ENCODE data around the gene GBGT1.

Gene GBGT1

GRCh38 chr9:133111808-133112662 is 51.7 kb downstream of the GBGT1 start:
- Histone ChIP-seq H3K36me3 (ENCODE audit: control insufficient read depth, low read depth, low read length) (peaks cover 11% of the 10 kb centered on the region), H3K27ac (ENCODE audit: low read length) (no peak overlapping the region), H3K4me3 (ENCODE audit: low read length) (no peak overlapping the region), H3K27me3 (ENCODE audit: control insufficient read depth, insufficient read depth, low read length) (peaks cover 10% of the 10 kb centered on the region), H3K4me1 (ENCODE audit: control insufficient read depth, low read depth, low read length) (no peaks in the 10 kb centered on the region), H3K9me3 (ENCODE audit: control insufficient read depth, low read depth, low read length) (no peaks in the 10 kb centered on the region), H3K9ac (ENCODE audit: low read length) (no peak overlapping the region)

- H3K27ac ChIP-seq (ENCODE audit: low read length), result no peak overlapping the region
- H3K4me3 ChIP-seq (ENCODE audit: low read length), result no peak overlapping the region
- no peaks in the 10 kb centered on the region for H3K9me3 ChIP-seq (ENCODE audit: control insufficient read depth, low read depth, low read length)
- peaks cover 5% of the 10 kb centered on the region for H3K27me3 ChIP-seq (ENCODE audit: control insufficient read depth, insufficient read depth, low read length)
- H3K36me3 ChIP-seq (ENCODE audit: control insufficient read depth, low read depth, low read length), result peaks cover 17% of the 10 kb centered on the region
- H3K4me1 ChIP-seq (ENCODE audit: control insufficient read depth, low read depth, low read length), result no peaks in the 10 kb centered on the region
- no peak overlapping the region for H3K9ac ChIP-seq (ENCODE audit: low read length)
Observed at GRCh38 chr9:133109931-133110650, 53.6 kb downstream of the GBGT1 start.

GRCh38 chr9:133108794-133109641 is 54.7 kb downstream of the GBGT1 start:
- Histone ChIP-seq H3K27ac (ENCODE audit: low read length) (no peak overlapping the region), H3K36me3 (ENCODE audit: control insufficient read depth, low read depth, low read length) (peaks cover 17% of the 10 kb centered on the region), H3K9ac (ENCODE audit: low read length) (no peak overlapping the region), H3K4me1 (ENCODE audit: control insufficient read depth, low read depth, low read length) (no peaks in the 10 kb centered on the region), H3K9me3 (ENCODE audit: control insufficient read depth, low read depth, low read length) (no peaks in the 10 kb centered on the region), H3K4me3 (ENCODE audit: low read length) (no peak overlapping the region), H3K27me3 (ENCODE audit: control insufficient read depth, insufficient read depth, low read length) (no peaks in the 10 kb centered on the region)

GRCh38 chr9:133107961-133108793 is 55.5 kb downstream of the GBGT1 start:
- no peak overlapping the region for H3K27ac ChIP-seq (ENCODE audit: low read length)
- no peaks in the 10 kb centered on the region for H3K4me1 ChIP-seq (ENCODE audit: control insufficient read depth, low read depth, low read length)
- no peak overlapping the region for H3K9ac ChIP-seq (ENCODE audit: low read length)
- no peak overlapping the region for H3K4me3 ChIP-seq (ENCODE audit: low read length)
- H3K27me3 ChIP-seq (ENCODE audit: control insufficient read depth, insufficient read depth, low read length), result no peaks in the 10 kb centered on the region
- no peaks in the 10 kb centered on the region for H3K9me3 ChIP-seq (ENCODE audit: control insufficient read depth, low read depth, low read length)
- peaks cover 17% of the 10 kb centered on the region for H3K36me3 ChIP-seq (ENCODE audit: control insufficient read depth, low read depth, low read length)

- no peaks in the 10 kb centered on the region for H3K4me1 ChIP-seq (ENCODE audit: control insufficient read depth, low read depth, low read length)
- no peaks in the 10 kb centered on the region for H3K27me3 ChIP-seq (ENCODE audit: control insufficient read depth, insufficient read depth, low read length)
- peaks cover 20% of the 10 kb centered on the region for H3K36me3 ChIP-seq (ENCODE audit: control insufficient read depth, low read depth, low read length)
- H3K9ac ChIP-seq (ENCODE audit: low read length), result no peak overlapping the region
- H3K27ac ChIP-seq (ENCODE audit: low read length), result no peak overlapping the region
- no peak overlapping the region for H3K4me3 ChIP-seq (ENCODE audit: low read length)
- no peaks in the 10 kb centered on the region for H3K9me3 ChIP-seq (ENCODE audit: control insufficient read depth, low read depth, low read length)
Observed at GRCh38 chr9:133107245-133107722, 56.4 kb downstream of the GBGT1 start.

GRCh38 chr9:133106511-133107244 is 57.0 kb downstream of the GBGT1 start:
- Histone ChIP-seq H3K9ac (ENCODE audit: low read length) (no peak overlapping the region), H3K27me3 (ENCODE audit: control insufficient read depth, insufficient read depth, low read length) (no peaks in the 10 kb centered on the region), H3K9me3 (ENCODE audit: control insufficient read depth, low read depth, low read length) (no peaks in the 10 kb centered on the region), H3K36me3 (ENCODE audit: control insufficient read depth, low read depth, low read length) (peaks cover 26% of the 10 kb centered on the region), H3K27ac (ENCODE audit: low read length) (no peak overlapping the region), H3K4me1 (ENCODE audit: control insufficient read depth, low read depth, low read length) (no peaks in the 10 kb centered on the region), H3K4me3 (ENCODE audit: low read length) (no peak overlapping the region)

- Histone ChIP-seq H3K36me3 (ENCODE audit: control insufficient read depth, low read depth, low read length) (peaks cover 32% of the 10 kb centered on the region), H3K27me3 (ENCODE audit: control insufficient read depth, insufficient read depth, low read length) (no peaks in the 10 kb centered on the region), H3K9me3 (ENCODE audit: control insufficient read depth, low read depth, low read length) (no peaks in the 10 kb centered on the region), H3K4me3 (ENCODE audit: low read length) (no peak overlapping the region), H3K27ac (ENCODE audit: low read length) (no peak overlapping the region), H3K9ac (ENCODE audit: low read length) (no peak overlapping the region), H3K4me1 (ENCODE audit: control insufficient read depth, low read depth, low read length) (no peaks in the 10 kb centered on the region)
Observed at GRCh38 chr9:133105461-133105770, 58.3 kb downstream of the GBGT1 start.

- H3K4me1 ChIP-seq (ENCODE audit: control insufficient read depth, low read depth, low read length), result no peaks in the 10 kb centered on the region
- H3K9me3 ChIP-seq (ENCODE audit: control insufficient read depth, low read depth, low read length), result no peaks in the 10 kb centered on the region
- no peak overlapping the region for H3K4me3 ChIP-seq (ENCODE audit: low read length)
- no peak overlapping the region for H3K27ac ChIP-seq (ENCODE audit: low read length)
- H3K9ac ChIP-seq (ENCODE audit: low read length), result no peak overlapping the region
- H3K36me3 ChIP-seq (ENCODE audit: control insufficient read depth, low read depth, low read length), result peaks cover 32% of the 10 kb centered on the region
- H3K27me3 ChIP-seq (ENCODE audit: control insufficient read depth, insufficient read depth, low read length), result no peaks in the 10 kb centered on the region
Observed at GRCh38 chr9:133104718-133105460, 58.8 kb downstream of the GBGT1 start.

GRCh38 chr9:133103987-133104505 is 59.7 kb downstream of the GBGT1 start:
- H3K9me3 ChIP-seq (ENCODE audit: control insufficient read depth, low read depth, low read length), result no peaks in the 10 kb centered on the region
- H3K4me3 ChIP-seq (ENCODE audit: low read length), result no peak overlapping the region
- H3K4me1 ChIP-seq (ENCODE audit: control insufficient read depth, low read depth, low read length), result no peaks in the 10 kb centered on the region
- no peak overlapping the region for H3K9ac ChIP-seq (ENCODE audit: low read length)
- H3K27ac ChIP-seq (ENCODE audit: low read length), result no peak overlapping the region
- H3K36me3 ChIP-seq (ENCODE audit: control insufficient read depth, low read depth, low read length), result peaks cover 32% of the 10 kb centered on the region
- H3K27me3 ChIP-seq (ENCODE audit: control insufficient read depth, insufficient read depth, low read length), result no peaks in the 10 kb centered on the region
